ENCODE measurements around the gene ACTR2.
"Not testable (repeated sequence)": the region's sequence is repeated elsewhere in the genome, so short reads cannot be mapped to it uniquely, and the experiment has no call there.

ACTR2 gene

DNA sequence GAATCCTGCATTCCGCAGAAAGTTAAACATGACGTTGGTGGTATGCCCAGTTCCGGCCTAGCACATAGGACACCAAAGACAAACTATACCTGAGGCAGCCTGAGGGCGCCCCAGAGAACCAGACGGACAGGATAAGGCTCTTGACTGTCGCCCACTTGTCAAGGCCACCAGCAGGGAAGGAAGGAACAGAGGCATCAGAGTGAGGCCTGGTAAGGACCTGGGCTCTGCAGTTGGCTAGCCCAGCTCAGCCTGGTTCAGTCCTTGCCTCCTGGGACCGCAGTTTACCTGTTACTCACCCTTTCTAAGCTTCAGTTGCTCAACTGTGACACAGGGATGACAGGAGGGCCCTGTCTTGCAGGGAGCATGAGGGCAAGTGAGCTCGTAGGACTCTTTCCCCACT is 82.1 kb downstream of the ACTR2 start:
- DNase-seq (ENCODE audit: low spot score in 2 of 2) (no peak), ATAC-seq (no peak)
- Mint-ChIP-seq H3K36me3 (peaks cover 7% of the 10 kb centered on the region), H3K4me1 (peaks cover 5% of the 10 kb centered on the region), H3K9me3 (no peaks in the 10 kb centered on the region), H3K4me3 (no peak overlapping the region), H3K27ac (no peak overlapping the region)

DNA sequence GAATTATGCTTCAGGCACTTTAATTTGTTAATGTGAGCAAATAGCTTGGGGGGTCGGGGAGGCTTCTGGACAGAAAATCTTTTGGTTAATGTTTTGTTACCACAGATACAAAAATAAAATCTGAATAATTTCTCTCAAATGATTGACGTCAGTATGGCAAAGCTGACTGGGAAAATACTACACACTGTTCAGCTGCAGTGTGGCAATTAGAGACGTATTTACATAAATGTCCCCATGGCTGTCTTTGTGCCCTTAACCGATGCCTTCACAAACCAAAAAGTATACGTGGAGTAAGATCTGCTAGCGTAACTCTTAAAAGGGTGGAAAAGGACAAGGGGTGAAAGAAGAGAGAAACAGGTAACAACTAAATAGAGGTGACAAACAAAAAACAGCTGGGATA is 83.4 kb downstream of the ACTR2 start:
- DNase-seq (ENCODE audit: low spot score in 2 of 2): no peak
- Mint-ChIP-seq H3K9me3 (no peaks in the 10 kb centered on the region), H3K4me1 (peaks cover 5% of the 10 kb centered on the region), H3K4me3 (no peak overlapping the region), H3K36me3 (peaks cover 7% of the 10 kb centered on the region), H3K27ac (no peak overlapping the region)
- ATAC-seq: no peak

DNA sequence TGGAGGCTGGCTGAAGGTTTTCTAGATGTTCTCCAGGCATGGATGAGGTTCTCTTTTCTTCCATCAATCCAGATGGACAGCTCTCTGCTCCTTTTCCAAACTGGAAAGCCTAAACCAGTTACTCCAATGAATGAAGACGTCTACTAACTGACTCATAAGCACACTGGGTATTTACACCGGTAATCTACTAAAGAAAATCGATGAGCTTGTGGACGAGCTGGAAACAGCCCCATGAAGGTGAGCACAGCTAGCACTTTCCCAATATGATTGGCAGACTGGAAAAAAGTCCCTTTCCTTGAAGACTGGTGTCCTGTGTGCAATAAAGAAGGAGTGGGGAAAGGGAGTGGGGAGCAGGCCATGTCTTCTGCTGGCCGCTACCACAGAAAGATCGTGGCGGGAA is 84.0 kb downstream of the ACTR2 start:
- H3K9me3 Mint-ChIP-seq: no peaks in the 10 kb centered on the region
- H3K36me3 Mint-ChIP-seq: peaks cover 7% of the 10 kb centered on the region
- no peak overlapping the region for H3K27ac Mint-ChIP-seq
- peaks cover 10% of the 10 kb centered on the region for H3K4me1 Mint-ChIP-seq
- ATAC-seq: no peak
- no peak overlapping the region for H3K4me3 Mint-ChIP-seq
- no peak for DNase-seq (ENCODE audit: low spot score in 2 of 2)

DNA sequence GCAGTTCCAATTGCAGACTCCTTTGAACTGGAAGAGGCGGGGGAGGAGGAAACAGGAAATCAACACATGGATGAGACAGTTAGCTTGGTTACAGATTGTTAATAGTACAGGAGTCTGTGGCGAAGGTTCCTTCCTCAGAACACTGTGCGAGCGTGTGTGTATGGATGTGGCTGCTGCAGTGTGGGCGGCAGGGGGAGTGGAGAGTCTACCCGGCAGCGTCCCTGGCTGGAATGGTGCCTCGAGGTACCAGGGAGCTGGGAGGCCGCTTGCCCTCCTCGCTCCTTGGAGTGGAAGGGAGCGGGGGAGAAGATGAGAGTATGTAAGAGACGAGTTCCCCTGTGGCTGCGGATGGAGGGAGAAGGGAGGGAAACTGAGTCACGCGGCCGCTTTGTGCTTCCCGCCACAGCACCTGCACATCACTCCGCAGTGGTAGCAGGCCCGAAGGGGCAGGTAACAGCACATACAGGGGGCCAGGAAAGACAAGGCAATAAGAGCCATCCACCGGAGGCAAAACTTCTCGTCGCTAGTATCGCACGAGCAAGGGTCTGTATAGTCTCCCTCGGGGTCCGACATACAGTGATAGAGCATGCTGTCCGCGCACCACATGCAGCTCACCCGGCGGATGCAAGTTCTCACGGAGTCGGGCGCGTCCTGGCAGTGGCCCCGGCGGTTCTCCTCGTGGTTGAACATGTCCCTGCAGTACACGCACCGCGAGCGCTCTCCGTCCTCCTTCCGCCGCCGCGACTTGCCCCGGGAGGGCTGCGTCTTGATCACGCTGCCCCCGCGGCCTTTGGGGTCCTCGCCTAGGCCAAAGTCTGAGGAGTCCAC is 85.7 kb downstream of the ACTR2 start:
- peaks cover 7% of the 10 kb centered on the region for H3K36me3 Mint-ChIP-seq
- DNase-seq (ENCODE audit: low spot score in 2 of 2) (no peak), ATAC-seq (no peak)
- H3K4me1 Mint-ChIP-seq: peaks cover 12% of the 10 kb centered on the region
- H3K27ac Mint-ChIP-seq: no peak overlapping the region
- H3K4me3 Mint-ChIP-seq: no peak overlapping the region
- H3K9me3 Mint-ChIP-seq: no peaks in the 10 kb centered on the region

DNA sequence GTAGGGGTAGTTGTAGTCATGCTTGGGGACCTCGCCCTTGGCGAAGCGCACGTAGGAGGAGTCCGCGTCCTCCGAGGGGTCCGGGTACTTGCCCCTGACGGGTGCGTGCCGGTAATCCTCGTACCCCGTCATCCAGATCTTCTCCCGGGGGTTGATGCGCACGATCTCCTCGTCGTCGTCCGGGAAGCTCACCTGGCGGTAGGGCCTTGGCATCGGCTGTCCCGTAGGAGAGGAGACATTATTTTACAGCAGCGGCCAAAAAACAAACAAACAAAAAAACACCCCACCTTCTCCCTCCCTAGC is 86.3 kb downstream of the ACTR2 start:
- DNase-seq (ENCODE audit: low spot score in 2 of 2): no peak
- Mint-ChIP-seq H3K4me3 (no peak overlapping the region), H3K27ac (no peak overlapping the region), H3K9me3 (no peaks in the 10 kb centered on the region), H3K4me1 (peaks cover 16% of the 10 kb centered on the region), H3K36me3 (peaks cover 7% of the 10 kb centered on the region)
- ATAC-seq: no peak

DNA sequence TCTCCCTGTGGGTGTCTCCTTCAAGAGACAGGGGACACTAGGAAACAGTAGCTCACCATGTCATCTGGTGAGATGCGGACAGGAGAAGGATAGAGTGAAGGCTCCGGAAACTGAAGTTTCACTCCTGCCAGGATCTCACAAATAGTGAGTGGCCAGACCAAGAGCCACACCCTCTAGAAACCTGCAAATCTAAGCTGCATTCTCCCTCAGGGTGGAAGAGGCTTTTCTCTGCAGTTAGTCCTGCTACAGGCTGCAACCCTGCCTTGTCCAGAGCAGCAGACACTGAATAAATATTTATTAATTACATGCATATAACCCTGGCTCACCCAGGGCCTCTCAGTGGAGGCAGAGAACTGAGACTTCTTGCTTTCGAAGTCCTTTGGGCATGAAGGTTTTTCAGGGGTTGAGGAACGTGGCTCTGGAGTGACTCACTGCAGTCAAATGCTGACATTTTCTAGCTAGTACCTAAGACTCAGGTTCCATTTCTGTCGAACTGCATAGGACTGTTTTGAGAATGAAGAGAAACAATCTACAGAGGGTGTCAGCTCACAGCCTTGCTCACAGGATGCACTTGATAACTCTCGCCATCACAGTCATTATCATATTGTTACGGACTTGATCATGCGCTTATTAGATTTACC is 87.3 kb downstream of the ACTR2 start:
- no peaks in the 10 kb centered on the region for H3K9me3 Mint-ChIP-seq
- peaks cover 7% of the 10 kb centered on the region for H3K36me3 Mint-ChIP-seq
- H3K27ac Mint-ChIP-seq: no peak overlapping the region
- H3K4me1 Mint-ChIP-seq: peaks cover 25% of the 10 kb centered on the region
- no peak overlapping the region for H3K4me3 Mint-ChIP-seq
- DNase-seq (ENCODE audit: low spot score in 2 of 2): no peak
- ATAC-seq: no peak

DNA sequence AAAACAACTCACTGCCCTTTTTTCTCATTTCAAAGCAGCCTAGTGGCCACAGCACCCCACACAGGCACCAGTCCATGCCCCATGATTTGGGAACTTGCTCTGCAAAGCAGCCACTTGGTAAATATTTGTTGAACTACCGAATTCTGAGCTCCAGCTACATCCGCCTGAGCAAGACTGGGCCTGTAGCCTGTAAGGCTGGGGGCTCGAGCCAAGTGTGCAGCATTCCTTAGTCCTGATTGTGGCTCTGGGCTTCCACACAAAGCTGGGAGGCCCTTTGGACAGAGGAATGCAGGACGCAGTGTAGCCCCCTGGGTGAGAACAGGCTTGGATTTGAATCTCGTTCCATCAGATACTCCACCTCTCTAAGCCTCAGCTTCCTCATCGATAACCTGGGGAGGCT is 88.4 kb downstream of the ACTR2 start:
- no peak for ATAC-seq
- Mint-ChIP-seq H3K27ac (no peak overlapping the region), H3K4me3 (no peak overlapping the region), H3K9me3 (no peaks in the 10 kb centered on the region), H3K4me1 (peaks cover 36% of the 10 kb centered on the region), H3K36me3 (peaks cover 7% of the 10 kb centered on the region)
- no peak for DNase-seq (ENCODE audit: low spot score in 2 of 2)

DNA sequence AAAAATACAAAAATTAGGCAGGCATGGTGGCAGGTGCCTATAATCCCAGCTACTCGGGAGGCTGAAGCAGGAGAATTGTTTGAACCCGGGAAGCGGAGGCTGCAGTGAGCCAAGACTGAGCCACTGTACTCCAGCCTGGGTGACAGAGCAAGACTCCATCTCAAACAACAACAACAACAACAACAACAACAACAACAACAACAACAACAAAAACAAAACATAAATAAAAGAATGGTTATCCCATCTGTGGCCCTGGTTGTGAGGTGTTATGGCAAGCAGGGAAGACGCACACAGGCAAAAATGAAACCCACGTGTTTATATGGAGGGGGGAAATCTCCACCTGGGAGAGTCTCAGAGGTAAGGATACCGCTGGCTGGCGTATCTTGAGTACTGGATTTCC is 89.7 kb downstream of the ACTR2 start:
- not testable (repeated sequence) for H3K4me3 Mint-ChIP-seq; H3K36me3 Mint-ChIP-seq; DNase-seq (ENCODE audit: low spot score in 2 of 2); H3K9me3 Mint-ChIP-seq; H3K27ac Mint-ChIP-seq; ATAC-seq
- H3K4me1 Mint-ChIP-seq: peaks cover 38% of the 10 kb centered on the region

DNA sequence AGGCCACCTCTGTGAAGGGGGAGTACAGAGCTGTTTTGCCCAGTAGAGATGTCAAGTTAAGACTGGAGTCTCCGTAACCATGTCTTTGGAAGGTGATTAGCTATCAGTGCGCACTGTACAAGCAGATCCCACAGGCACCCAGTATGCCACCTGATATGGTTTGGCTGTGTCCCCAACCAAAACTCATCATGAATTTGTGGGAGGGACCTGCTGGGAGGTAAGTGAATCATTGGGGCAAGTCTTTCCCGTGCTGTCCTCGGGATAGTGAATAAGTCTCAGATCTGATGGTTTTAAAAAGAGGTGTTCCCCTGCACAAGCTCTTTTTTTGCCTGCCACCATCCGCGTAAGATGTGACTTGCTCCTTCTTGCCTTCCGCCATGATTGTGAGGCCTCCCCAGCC is 90.2 kb downstream of the ACTR2 start:
- no peaks in the 10 kb centered on the region for H3K9me3 Mint-ChIP-seq
- no peak overlapping the region for H3K4me3 Mint-ChIP-seq
- peaks cover 38% of the 10 kb centered on the region for H3K4me1 Mint-ChIP-seq
- DNase-seq (ENCODE audit: low spot score in 2 of 2) (no peak), ATAC-seq (no peak)
- no peak overlapping the region for H3K27ac Mint-ChIP-seq
- peaks cover 6% of the 10 kb centered on the region for H3K36me3 Mint-ChIP-seq

DNA sequence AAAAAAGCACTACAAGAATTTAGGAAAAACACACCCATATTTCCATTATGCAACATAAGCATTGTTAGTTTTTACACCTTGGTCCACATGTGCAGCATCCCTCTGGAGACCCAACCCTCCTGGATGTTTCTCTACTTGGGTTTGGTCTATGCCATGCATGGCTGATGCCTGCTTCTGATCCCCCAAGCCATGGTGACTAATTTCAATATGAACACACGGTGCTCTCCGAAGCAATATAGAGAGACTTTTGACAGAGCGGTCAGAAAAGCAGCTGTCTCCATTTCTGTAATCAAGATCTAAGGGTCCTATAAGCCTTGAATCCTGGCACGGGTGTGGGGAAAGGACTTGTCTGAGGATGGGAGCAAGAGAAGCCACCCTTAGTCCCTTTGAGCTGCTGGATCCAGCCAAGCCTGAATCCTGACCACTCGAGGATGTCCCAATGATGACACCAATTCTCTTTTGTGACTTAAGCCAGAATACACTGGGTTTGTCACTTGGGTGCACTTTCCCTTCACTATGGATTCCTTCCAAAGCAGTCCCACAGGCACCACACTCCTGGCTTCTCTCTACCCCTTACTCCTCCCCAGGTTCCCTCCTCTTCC is 91.5 kb downstream of the ACTR2 start:
- ATAC-seq (peak; percentile 42), DNase-seq (ENCODE audit: low spot score in 2 of 2) (peak in 1 of 2 donors; percentile 65)
- H3K27ac Mint-ChIP-seq: peak overlapping the region; percentile 94
- H3K4me3 Mint-ChIP-seq: peak overlapping the region; percentile 62
- no peaks in the 10 kb centered on the region for H3K36me3 Mint-ChIP-seq
- H3K4me1 Mint-ChIP-seq: peaks cover 33% of the 10 kb centered on the region
- no peaks in the 10 kb centered on the region for H3K9me3 Mint-ChIP-seq

DNA sequence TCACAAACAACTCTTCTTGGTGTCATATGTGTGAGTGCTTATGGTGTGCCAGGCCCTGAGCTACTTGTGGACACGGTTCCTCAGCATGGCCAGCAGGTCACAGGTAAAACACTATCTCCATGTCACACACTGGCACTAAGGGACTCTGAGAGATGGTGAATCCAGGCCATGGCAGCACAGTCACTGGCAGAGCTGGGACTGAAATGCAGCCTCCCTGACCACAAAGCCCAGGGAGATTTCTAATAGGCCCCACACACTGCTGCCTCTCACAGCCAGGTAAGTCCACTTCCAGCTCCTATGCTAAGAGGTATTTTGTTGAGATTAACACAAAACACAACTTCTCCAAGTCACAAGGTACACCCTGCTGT is 92.0 kb downstream of the ACTR2 start:
- Mint-ChIP-seq H3K36me3 (no peaks in the 10 kb centered on the region), H3K27ac (peak overlapping the region; percentile 94), H3K4me1 (peaks cover 33% of the 10 kb centered on the region), H3K9me3 (no peaks in the 10 kb centered on the region), H3K4me3 (peak overlapping the region; percentile 62)
- ATAC-seq: peak; percentile 14
- DNase-seq (ENCODE audit: low spot score in 2 of 2): peak in 1 of 2 donors; percentile 65

DNA sequence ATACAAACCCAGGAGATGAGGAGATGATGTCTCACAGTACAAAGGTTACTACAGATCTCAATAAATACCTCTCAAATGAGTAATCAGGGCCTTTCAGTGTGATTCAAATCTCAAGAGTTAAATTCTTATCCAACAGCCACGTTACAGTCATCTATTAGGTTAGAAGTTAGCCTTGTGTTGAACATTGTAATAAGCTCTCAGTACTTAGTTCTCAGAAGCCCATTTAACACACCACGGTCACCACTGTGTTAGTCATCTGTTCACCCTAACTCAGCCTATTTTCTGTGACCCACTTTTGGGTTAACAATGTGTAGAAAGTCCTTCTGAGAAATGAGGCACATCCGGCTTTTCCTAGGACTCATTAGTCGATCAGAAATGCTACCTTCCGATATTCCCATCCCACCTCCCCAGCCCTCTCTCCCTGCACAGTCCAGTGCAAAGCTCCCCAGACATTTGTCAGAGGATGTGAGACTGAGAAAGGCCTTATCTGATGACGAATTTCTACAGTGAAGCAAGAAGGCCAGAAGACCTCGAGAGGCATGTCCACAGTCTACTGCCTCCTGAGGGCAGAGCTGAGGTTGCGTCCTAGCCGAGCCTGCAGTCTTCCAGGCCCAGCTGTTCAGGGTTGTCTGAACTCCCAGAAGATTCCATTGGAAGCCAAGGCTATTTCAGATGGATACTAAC is 92.6 kb downstream of the ACTR2 start:
- no peaks in the 10 kb centered on the region for H3K9me3 Mint-ChIP-seq
- peak overlapping the region; percentile 94 for H3K27ac Mint-ChIP-seq
- H3K36me3 Mint-ChIP-seq: no peaks in the 10 kb centered on the region
- peak overlapping the region; percentile 62 for H3K4me3 Mint-ChIP-seq
- peaks cover 33% of the 10 kb centered on the region for H3K4me1 Mint-ChIP-seq
- DNase-seq (ENCODE audit: low spot score in 2 of 2): peak; percentile 45 to 84
- peak; percentile 96 for ATAC-seq

Data from stimulated activated effector memory CD8-positive, alpha-beta T cell treated with anti-CD3 and anti-CD28 coated beads, Interleukin-12 subunit alpha, Interleukin-12 subunit beta, amount 100 ng/mL, for 72 hours (primary cell).